ENCODE results near the gene TMEM92. TPM values are rescaled to one million over a fixed set of nuclear protein-coding genes. Genes with fewer than 3 reads are reported as not detected.

TMEM92 gene
- total RNA-seq, 1 donor from 2014 or later: 1.8 TPM

DNA sequence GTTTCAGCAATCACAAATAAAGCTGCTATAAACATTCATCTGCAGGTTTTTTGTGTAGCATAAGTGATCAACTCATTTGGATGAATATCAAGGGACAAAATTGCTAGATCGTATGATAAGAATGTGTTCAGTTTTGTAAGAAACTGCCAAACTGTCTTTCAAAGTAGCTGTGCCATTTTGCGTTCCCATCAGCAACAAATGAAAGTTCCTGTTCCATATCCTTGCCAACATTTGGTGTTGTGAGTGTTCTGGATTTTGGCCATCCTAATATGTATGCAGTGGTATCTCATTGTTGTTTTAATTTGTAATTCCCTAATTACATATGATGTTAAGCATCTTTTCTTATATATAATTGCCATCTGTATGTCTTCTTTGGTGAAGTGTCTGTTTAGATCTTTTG is 36.4 kb upstream of the TMEM92 start:
- H3K36me3 ChIP-seq: no peaks in the 10 kb centered on the region
- no peaks in the 10 kb centered on the region for H3K9me3 ChIP-seq (ENCODE audit: low read depth)
- peaks cover 24% of the 10 kb centered on the region for H3K9me3 Mint-ChIP-seq
- H3K9ac ChIP-seq: no peak overlapping the region
- no peaks in the 10 kb centered on the region for H3F3A ChIP-seq (ENCODE audit: low read depth)
- no peaks in the 10 kb centered on the region for H3K36me3 Mint-ChIP-seq
- H3K4me1 ChIP-seq: no peaks in the 10 kb centered on the region
- no peak overlapping the region for H3K27ac ChIP-seq
- no peak overlapping the region for H3K4me3 ChIP-seq
- no peak overlapping the region for H3K4me3 Mint-ChIP-seq
- H3K27me3 ChIP-seq: no peaks in the 10 kb centered on the region
- no peak for DNase-seq (ENCODE audit: low spot score)
- H3K4me1 Mint-ChIP-seq: no peaks in the 10 kb centered on the region
- H3K27ac Mint-ChIP-seq: no peak overlapping the region
- TF ChIP-seq, protein P1, sequence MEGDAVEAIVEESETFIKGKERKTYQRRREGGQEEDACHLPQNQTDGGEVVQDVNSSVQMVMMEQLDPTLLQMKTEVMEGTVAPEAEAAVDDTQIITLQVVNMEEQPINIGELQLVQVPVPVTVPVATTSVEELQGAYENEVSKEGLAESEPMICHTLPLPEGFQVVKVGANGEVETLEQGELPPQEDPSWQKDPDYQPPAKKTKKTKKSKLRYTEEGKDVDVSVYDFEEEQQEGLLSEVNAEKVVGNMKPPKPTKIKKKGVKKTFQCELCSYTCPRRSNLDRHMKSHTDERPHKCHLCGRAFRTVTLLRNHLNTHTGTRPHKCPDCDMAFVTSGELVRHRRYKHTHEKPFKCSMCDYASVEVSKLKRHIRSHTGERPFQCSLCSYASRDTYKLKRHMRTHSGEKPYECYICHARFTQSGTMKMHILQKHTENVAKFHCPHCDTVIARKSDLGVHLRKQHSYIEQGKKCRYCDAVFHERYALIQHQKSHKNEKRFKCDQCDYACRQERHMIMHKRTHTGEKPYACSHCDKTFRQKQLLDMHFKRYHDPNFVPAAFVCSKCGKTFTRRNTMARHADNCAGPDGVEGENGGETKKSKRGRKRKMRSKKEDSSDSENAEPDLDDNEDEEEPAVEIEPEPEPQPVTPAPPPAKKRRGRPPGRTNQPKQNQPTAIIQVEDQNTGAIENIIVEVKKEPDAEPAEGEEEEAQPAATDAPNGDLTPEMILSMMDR (IDR thresholded peaks at IDR 0.05): no peak
- TF ChIP-seq EZH2phosphoT487 (IDR thresholded peaks at IDR 0.05) (no peak), EZH2 (IDR thresholded peaks at IDR 0.05) (no peak)
- no peak overlapping the region for H3K4me2 ChIP-seq
- H3K27me3 Mint-ChIP-seq (ENCODE audit: insufficient read depth, low read depth): no peaks in the 10 kb centered on the region
- H4K20me1 ChIP-seq (ENCODE audit: low read depth): no peaks in the 10 kb centered on the region
- H3K79me2 ChIP-seq (ENCODE audit: low read depth): no peaks in the 10 kb centered on the region
- H2AFZ ChIP-seq (replicated peaks): no peak overlapping the region

- H3K4me3 Mint-ChIP-seq: no peak overlapping the region
- H3K36me3 ChIP-seq: no peaks in the 10 kb centered on the region
- H3K79me2 ChIP-seq (ENCODE audit: low read depth): no peaks in the 10 kb centered on the region
- no peak overlapping the region for H3K9ac ChIP-seq
- no peaks in the 10 kb centered on the region for H3F3A ChIP-seq (ENCODE audit: low read depth)
- peaks cover 19% of the 10 kb centered on the region for H3K9me3 Mint-ChIP-seq
- H3K27me3 Mint-ChIP-seq (ENCODE audit: insufficient read depth, low read depth): no peaks in the 10 kb centered on the region
- H3K4me1 ChIP-seq: no peaks in the 10 kb centered on the region
- no peaks in the 10 kb centered on the region for H4K20me1 ChIP-seq (ENCODE audit: low read depth)
- no peaks in the 10 kb centered on the region for H3K4me1 Mint-ChIP-seq
- H3K27ac ChIP-seq: no peak overlapping the region
- no peaks in the 10 kb centered on the region for H3K27me3 ChIP-seq
- H3K9me3 ChIP-seq (ENCODE audit: low read depth): no peaks in the 10 kb centered on the region
- DNase-seq (ENCODE audit: low spot score): no peak
- H3K36me3 Mint-ChIP-seq: no peaks in the 10 kb centered on the region
- no peak overlapping the region for H2AFZ ChIP-seq (replicated peaks)
- no peak overlapping the region for H3K27ac Mint-ChIP-seq
- no peak overlapping the region for H3K4me3 ChIP-seq
- no peak for TF ChIP-seq EZH2phosphoT487 (IDR thresholded peaks at IDR 0.05)
- no peak for TF ChIP-seq EZH2 (IDR thresholded peaks at IDR 0.05)
- TF ChIP-seq, protein P1 (IDR thresholded peaks at IDR 0.05): no peak
- no peak overlapping the region for H3K4me2 ChIP-seq
Observed at GRCh38 chr17:50238601-50239280, 35.5 kb upstream of the TMEM92 start.

- Mint-ChIP-seq H3K27me3 (ENCODE audit: insufficient read depth, low read depth) (peaks cover 2% of the 10 kb centered on the region), H3K36me3 (no peaks in the 10 kb centered on the region), H3K9me3 (peaks cover 12% of the 10 kb centered on the region), H3K4me3 (no peak overlapping the region), H3K4me1 (peaks cover 3% of the 10 kb centered on the region), H3K27ac (no peak overlapping the region)
- H3K79me2 ChIP-seq (ENCODE audit: low read depth): no peaks in the 10 kb centered on the region
- H3K27ac ChIP-seq: no peak overlapping the region
- no peaks in the 10 kb centered on the region for H3K27me3 ChIP-seq
- H4K20me1 ChIP-seq (ENCODE audit: low read depth): no peaks in the 10 kb centered on the region
- H3K36me3 ChIP-seq: no peaks in the 10 kb centered on the region
- no peak overlapping the region for H3K4me2 ChIP-seq
- no peak for DNase-seq (ENCODE audit: low spot score)
- H3F3A ChIP-seq (ENCODE audit: low read depth): no peaks in the 10 kb centered on the region
- H3K4me1 ChIP-seq: no peaks in the 10 kb centered on the region
- no peak for TF ChIP-seq EZH2phosphoT487 (IDR thresholded peaks at IDR 0.05)
- no peak overlapping the region for H2AFZ ChIP-seq (replicated peaks)
- H3K4me3 ChIP-seq: no peak overlapping the region
- no peak overlapping the region for H3K9ac ChIP-seq
- no peaks in the 10 kb centered on the region for H3K9me3 ChIP-seq (ENCODE audit: low read depth)
Observed at GRCh38 chr17:50239937-50240336, 34.3 kb upstream of the TMEM92 start.

DNA sequence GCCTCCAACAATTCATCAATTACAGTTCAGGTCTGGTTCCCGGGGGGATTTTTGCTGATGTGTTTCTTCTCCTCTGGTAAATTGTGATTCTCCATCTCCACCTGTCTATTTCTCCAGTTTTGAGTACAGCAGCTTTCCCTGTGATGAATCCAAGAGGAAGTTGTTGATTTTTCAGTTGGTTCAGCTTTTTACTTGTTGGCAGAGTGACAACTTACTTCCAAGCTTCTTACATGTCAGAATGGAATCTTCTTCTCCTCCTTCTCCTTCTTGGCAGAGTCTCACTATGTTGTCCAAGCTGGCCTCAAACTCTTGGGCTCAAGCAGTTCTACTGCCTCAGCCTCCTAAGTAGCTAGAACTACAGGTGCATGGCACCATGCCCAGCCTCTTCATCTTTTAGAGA is 33.4 kb upstream of the TMEM92 start:
- H3K36me3 ChIP-seq: no peaks in the 10 kb centered on the region
- Mint-ChIP-seq H3K36me3 (no peaks in the 10 kb centered on the region), H3K27me3 (ENCODE audit: insufficient read depth, low read depth) (peaks cover 3% of the 10 kb centered on the region), H3K27ac (no peak overlapping the region), H3K4me3 (no peak overlapping the region), H3K4me1 (peaks cover 3% of the 10 kb centered on the region), H3K9me3 (peaks cover 6% of the 10 kb centered on the region)
- no peak overlapping the region for H2AFZ ChIP-seq (replicated peaks)
- no peak overlapping the region for H3K27ac ChIP-seq
- H3K79me2 ChIP-seq (ENCODE audit: low read depth): no peaks in the 10 kb centered on the region
- H3K4me1 ChIP-seq: no peaks in the 10 kb centered on the region
- TF ChIP-seq EZH2phosphoT487 (IDR thresholded peaks at IDR 0.05) (no peak), EZH2 (IDR thresholded peaks at IDR 0.05) (no peak)
- TF ChIP-seq, protein P1 (IDR thresholded peaks at IDR 0.05): no peak
- H4K20me1 ChIP-seq (ENCODE audit: low read depth): no peaks in the 10 kb centered on the region
- H3K9me3 ChIP-seq (ENCODE audit: low read depth): no peaks in the 10 kb centered on the region
- H3K4me3 ChIP-seq: no peak overlapping the region
- H3K4me2 ChIP-seq: no peak overlapping the region
- no peaks in the 10 kb centered on the region for H3K27me3 ChIP-seq
- no peaks in the 10 kb centered on the region for H3F3A ChIP-seq (ENCODE audit: low read depth)
- no peak for DNase-seq (ENCODE audit: low spot score)
- no peak overlapping the region for H3K9ac ChIP-seq

All from neural progenitor cell (in vitro differentiated cells).